Measurements from ENCODE around the gene APP.
"Not testable (repeated sequence)": the region's sequence is repeated elsewhere in the genome, so short reads cannot be mapped to it uniquely, and the experiment has no call there.

APP gene

DNA sequence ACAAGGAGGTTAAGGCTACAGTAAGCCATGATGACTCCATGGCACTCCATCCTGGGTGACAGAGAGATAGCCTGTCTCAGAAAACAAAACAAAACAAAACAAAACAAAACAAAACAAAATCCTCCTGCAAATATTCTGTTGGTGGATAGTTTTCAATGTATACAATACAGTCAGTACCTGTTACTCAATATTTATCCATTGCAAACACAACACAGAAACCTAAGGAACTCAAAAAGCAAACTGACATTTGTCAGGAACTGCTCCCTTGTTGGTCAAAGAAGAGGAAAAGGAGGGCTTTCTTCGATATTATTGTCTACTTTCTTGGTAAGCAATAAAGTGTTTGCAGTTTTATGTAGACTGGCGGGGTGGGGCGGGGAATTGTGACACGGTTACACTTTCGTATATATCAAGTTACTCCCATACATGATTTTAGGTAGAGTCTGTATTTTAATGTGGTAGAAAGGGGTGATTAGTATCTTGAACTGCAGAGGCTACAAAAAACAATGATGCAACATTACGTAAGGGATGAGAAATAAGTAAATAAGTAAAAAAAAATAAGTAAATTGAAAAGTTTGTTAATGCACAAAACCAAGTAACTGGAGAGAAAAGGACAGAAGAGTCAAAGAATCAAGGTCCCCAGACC is 31.8 kb downstream of the APP start:
- POLR2A ChIA-PET: no interaction called here
- CTCF ChIA-PET: interaction anchor here (1.9 kb wide), 1 partner anchor 12 kb away, joined by 5 read pairs; no protein-coding TSS in a partner anchor

DNA sequence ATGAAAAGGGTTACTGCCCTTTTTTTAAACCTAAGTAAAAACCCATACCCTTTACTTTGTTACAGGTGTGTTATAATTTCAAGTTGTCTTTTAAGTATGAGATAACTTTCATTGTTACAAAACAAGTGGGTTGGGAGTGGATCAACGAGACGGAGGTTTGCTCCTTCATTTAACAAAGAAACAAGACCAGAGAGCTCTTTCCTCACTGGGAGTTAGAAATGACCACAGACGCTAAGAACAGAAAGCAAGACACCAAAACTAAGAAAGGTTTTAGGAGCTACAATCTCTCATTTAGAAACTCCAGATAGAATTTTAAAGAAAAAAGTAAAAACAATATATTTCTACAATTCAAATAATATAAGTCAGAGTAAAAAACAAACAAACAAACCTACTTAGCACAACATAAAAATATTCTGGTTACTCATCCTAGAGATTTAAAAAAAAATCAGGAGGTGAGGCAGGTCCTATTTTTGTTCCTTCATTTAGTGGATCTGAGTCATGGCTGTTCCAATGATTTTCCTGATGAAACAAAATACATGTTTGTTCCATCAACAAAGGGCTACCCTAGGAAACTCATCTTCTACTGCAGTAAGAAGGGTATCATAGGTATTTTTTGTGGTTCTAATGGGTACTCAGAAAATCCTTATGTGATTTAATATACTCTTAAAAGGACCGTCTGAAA is 33.0 kb downstream of the APP start:
- ChIA-PET CTCF (no interaction called here), POLR2A (no interaction called here)
- no peak for DNase-seq (ENCODE audit: extremely low spot score)
- TF ChIP-seq, protein P1, sequence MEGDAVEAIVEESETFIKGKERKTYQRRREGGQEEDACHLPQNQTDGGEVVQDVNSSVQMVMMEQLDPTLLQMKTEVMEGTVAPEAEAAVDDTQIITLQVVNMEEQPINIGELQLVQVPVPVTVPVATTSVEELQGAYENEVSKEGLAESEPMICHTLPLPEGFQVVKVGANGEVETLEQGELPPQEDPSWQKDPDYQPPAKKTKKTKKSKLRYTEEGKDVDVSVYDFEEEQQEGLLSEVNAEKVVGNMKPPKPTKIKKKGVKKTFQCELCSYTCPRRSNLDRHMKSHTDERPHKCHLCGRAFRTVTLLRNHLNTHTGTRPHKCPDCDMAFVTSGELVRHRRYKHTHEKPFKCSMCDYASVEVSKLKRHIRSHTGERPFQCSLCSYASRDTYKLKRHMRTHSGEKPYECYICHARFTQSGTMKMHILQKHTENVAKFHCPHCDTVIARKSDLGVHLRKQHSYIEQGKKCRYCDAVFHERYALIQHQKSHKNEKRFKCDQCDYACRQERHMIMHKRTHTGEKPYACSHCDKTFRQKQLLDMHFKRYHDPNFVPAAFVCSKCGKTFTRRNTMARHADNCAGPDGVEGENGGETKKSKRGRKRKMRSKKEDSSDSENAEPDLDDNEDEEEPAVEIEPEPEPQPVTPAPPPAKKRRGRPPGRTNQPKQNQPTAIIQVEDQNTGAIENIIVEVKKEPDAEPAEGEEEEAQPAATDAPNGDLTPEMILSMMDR (IDR thresholded peaks at IDR 0.05; ENCODE audit: control extremely low read depth, extremely low read depth, low read depth, missing control alignments): no peak

More for the DNA sequence above, 31.8 kb downstream of the APP start:
- no peak for DNase-seq (ENCODE audit: extremely low spot score)
- TF ChIP-seq, protein P1 (IDR thresholded peaks at IDR 0.05; ENCODE audit: control extremely low read depth, extremely low read depth, low read depth, missing control alignments): no peak

DNA sequence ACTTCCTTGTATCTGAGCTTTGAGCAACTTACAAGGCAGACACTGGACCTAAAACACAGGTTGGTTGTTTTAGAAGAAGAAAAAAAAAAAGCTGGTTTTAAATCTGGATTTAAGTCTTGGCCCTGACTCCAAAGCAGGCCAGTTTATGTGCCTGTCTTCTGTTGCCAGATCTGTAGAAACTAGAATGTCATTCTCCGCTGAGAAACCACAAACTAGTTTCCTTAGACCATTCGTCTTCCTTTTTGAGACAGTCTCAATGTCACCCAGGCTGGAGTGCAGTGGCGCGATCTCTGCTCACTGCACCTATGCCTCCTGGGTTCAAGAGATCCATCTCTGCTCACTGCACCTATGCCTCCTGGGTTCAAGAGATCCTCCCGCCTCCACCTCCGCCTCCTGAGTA is 33.9 kb downstream of the APP start:
- TF ChIP-seq, protein P1 (IDR thresholded peaks at IDR 0.05; ENCODE audit: control extremely low read depth, extremely low read depth, low read depth, missing control alignments): no peak
- ChIA-PET CTCF (no interaction called here), POLR2A (no interaction called here)
- DNase-seq (ENCODE audit: extremely low spot score): peak; percentile 34

DNA sequence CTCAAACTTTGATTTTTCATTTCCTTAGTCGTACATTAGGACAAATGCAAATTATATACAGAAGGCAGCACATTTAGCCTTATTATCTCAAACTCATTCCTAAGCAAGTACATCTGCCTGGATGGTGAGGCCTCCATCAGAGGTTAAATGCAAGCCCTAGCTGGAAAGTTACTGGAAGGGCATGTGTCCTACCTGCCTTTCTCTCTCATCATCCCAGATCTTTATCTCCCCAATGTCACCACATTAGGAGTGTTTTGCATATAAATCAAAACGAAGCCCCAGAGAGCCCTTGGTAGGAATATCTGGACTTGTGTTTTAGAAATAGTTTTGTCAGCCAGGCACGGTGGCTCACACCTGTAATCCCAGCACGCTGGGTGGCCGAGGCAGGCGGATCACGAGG is 35.0 kb downstream of the APP start:
- CTCF ChIA-PET: no interaction called here
- TF ChIP-seq, protein P1 (IDR thresholded peaks at IDR 0.05; ENCODE audit: control extremely low read depth, extremely low read depth, low read depth, missing control alignments): no peak
- DNase-seq (ENCODE audit: extremely low spot score): no peak
- POLR2A ChIA-PET: no interaction called here

DNA sequence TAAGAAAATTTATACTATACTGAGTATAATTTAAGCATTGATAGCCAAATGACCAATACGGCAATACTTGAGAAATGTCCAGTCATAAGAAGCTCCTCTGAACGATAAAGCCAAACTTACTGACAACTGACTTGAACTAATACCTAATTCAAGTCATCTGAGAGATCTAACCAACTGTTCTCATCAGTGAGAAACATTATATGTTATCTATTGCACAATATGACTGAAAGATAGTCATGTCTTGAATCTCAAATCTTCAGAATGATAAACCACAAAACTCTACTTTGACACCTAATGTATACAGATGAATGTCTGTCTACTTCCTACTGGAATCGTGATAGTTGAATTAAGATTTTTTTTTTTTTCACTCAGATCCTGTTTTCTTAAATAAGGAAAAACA is 39.0 kb downstream of the APP start:
- POLR2A ChIA-PET: no interaction called here
- TF ChIP-seq, protein P1 (IDR thresholded peaks at IDR 0.05; ENCODE audit: control extremely low read depth, extremely low read depth, low read depth, missing control alignments): no peak
- DNase-seq (ENCODE audit: extremely low spot score): no peak
- CTCF ChIA-PET: interaction anchor here (1.0 to 1.7 kb wide), 4 partner anchors 19 to 39 kb away, joined by 3 to 6 read pairs (median 4); partner anchors contain the start of gene APP

DNA sequence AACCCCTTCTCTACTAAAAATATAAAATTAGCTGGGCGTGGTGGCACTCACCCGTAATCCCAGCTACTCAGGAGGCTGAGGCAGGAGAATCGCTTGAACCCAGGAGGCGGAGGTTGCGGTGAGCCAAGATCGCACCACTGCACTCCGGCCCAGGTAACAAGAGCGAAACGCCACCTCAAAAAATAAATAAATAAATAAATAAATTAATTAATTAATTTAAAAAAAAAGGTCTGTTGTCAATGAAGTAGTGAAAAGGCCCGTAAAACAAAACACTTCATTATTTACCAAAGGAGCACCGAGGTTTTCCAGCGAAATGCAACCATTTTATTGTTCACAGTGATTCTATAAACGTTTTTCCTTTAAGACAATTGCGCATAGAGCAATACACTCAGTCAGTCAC is 39.5 kb downstream of the APP start:
- POLR2A ChIA-PET; DNase-seq (ENCODE audit: extremely low spot score): not testable (repeated sequence)
- CTCF ChIA-PET: interaction anchor here (1.5 to 1.7 kb wide), 2 partner anchors 19 to 20 kb away, joined by 3 to 5 read pairs; no protein-coding TSS in a partner anchor

DNA sequence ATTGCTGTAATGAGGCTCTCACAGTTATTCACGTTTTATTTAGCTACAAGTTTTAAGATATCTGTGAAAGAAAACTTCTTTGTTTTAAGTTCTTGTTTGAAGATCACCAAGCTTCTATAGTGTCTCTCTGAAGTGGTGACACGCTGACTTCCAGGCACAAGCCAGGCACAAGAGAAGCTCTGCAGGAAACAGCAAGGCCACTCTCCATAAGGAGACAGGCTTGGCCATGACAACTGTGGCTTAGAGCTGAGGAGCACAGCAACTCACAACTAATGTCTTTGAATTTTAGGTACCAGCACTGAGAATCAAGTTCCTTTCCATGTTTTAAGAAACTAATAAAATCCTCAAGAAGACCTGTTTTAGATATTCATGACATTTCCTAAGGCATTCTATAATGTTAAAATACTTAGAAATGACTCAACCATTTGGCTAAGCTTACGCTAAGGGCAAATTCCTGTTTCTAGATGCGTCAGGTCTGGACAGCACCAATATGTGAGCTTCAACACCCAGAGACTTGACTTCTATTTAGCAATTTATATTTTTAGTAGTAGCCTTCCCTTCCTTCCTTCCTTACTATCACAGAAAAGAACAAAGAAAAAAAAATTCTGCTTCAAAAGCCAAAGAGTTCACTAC is 40.2 kb downstream of the APP start:
- ChIA-PET POLR2A (no interaction called here), CTCF (interaction anchor here (1.7 kb wide), 1 partner anchor 20 kb away, joined by 5 read pairs; no protein-coding TSS in a partner anchor)
- DNase-seq (ENCODE audit: extremely low spot score): no peak
- TF ChIP-seq, protein P1 (IDR thresholded peaks at IDR 0.05; ENCODE audit: control extremely low read depth, extremely low read depth, low read depth, missing control alignments): no peak
